ENCODE measurements around the gene TARBP2. TPM values are rescaled to one million over a fixed set of nuclear protein-coding genes. Genes with fewer than 3 reads are reported as not detected.

The TARBP2 gene
- total RNA-seq, 6 donors from 2014 or later = 25.4 to 74.4 (median 36.8) TPM

GRCh38 chr12:53513712-53514410, 12.8 kb downstream of the TARBP2 start:
- Histone ChIP-seq H3K4me3 (peak overlapping the region in 3 of 4 donors; percentile 12 to 39 (median 38)), H3K4me1 (peaks cover 2 to 32% (median 17%) of the 10 kb centered on the region in 4 donors), H3K27ac (peak overlapping the region; percentile 31 to 66 (median 62)), H3K36me3 (peaks cover 12 to 87% (median 57%) of the 10 kb centered on the region in 4 donors), H3K27me3 (no peaks in the 10 kb centered on the region), H3K9me3 (no peaks in the 10 kb centered on the region)
- peak in 1 of 2 donors; percentile 78 for DNase-seq
- ATAC-seq (ENCODE audit: low FRiP score in 2 of 2) = peak; percentile 40 to 80
- no peak for TF ChIP-seq EP300 (IDR thresholded peaks at IDR 0.05)
- TF ChIP-seq POLR2A (IDR thresholded peaks at IDR 0.05) = peak in 1 of 4 donors; percentile 61
- 54 to 68% methylated on average over 6 of the region's 6 CpGs for WGBS, 2 donors

GRCh38 chr12:53514628-53515290, 13.7 kb downstream of the TARBP2 start:
- Histone ChIP-seq H3K9me3 (no peaks in the 10 kb centered on the region), H3K27me3 (no peaks in the 10 kb centered on the region), H3K36me3 (peaks cover 12 to 96% (median 61%) of the 10 kb centered on the region in 4 donors), H3K4me1 (peaks cover 0 to 31% (median 16%) of the 10 kb centered on the region in 4 donors), H3K4me3 (peak overlapping the region in 3 of 4 donors; percentile 12 to 39 (median 38)), H3K27ac (peak overlapping the region; percentile 31 to 66 (median 62))
- TF ChIP-seq POLR2AphosphoS5 (IDR thresholded peaks at IDR 0.05) (no peak), CTCF (IDR thresholded peaks at IDR 0.05) (no peak), POLR2A (IDR thresholded peaks at IDR 0.05) (peak in 1 of 4 donors; percentile 5), EP300 (IDR thresholded peaks at IDR 0.05) (no peak)
- ATAC-seq (ENCODE audit: low FRiP score in 2 of 2) (peak in 1 of 2 donors; percentile 49), DNase-seq (no peak)
- WGBS, 2 donors = 55 to 64% methylated on average over 6 of the region's 6 CpGs

- H3K36me3 ChIP-seq = peaks cover 12 to 99% (median 63%) of the 10 kb centered on the region in 4 donors
- no peak for ATAC-seq (ENCODE audit: low FRiP score in 2 of 2)
- TF ChIP-seq POLR2A (IDR thresholded peaks at IDR 0.05) (no peak), EP300 (IDR thresholded peaks at IDR 0.05) (no peak), POLR2AphosphoS5 (IDR thresholded peaks at IDR 0.05) (no peak), CTCF (IDR thresholded peaks at IDR 0.05) (no peak)
- peak overlapping the region; percentile 34 to 59 (median 48) for H3K27ac ChIP-seq
- H3K9me3 ChIP-seq = no peaks in the 10 kb centered on the region
- 57 to 62% methylated on average over 2 of the region's 2 CpGs for WGBS, 2 donors
- DNase-seq = no peak
- peaks cover 0 to 31% (median 16%) of the 10 kb centered on the region in 4 donors for H3K4me1 ChIP-seq
- H3K4me3 ChIP-seq = peak overlapping the region in 3 of 4 donors; percentile 12 to 39 (median 38)
- H3K27me3 ChIP-seq = no peaks in the 10 kb centered on the region
Observed at GRCh38 chr12:53515291-53515680, 14.2 kb downstream of the TARBP2 start.

DNA sequence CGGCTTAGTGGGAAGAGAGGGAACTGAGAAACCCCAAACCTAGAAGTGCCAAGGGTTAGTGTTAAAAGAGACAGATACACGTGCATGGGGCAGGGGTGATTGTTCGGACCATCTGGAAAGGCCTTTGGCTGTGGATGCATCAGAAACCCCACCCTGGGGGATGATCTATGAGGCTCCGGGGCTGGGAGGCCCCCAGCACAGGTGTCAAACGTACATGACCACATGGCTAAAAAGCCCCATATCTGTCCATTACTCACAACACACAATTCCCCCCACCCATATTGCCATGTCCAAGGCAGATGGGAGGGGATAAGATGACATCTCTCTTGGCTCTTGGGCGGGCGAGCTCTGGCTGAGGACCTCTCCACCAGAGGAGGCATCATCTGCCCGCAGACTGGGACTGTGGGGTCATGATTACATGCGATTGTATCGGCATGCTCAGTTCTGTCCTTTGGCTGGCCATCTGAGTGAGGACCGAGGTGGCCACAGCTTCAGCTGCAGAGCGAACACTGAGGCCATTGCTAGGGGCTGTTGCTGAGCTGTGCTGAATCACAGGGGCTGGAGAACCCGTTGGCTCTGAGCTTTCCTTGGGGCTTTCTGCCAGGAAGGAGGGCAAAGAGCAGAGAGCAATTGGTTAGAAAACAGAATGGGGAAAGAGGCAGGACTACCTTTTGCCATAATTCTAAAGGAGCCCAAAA, 15.8 kb downstream of the TARBP2 start:
- no peak for DNase-seq
- no peak for TF ChIP-seq CTCF (IDR thresholded peaks at IDR 0.05)
- no peak for TF ChIP-seq POLR2AphosphoS5 (IDR thresholded peaks at IDR 0.05)
- no peak for TF ChIP-seq EP300 (IDR thresholded peaks at IDR 0.05)
- no peak for TF ChIP-seq POLR2A (IDR thresholded peaks at IDR 0.05)
- Histone ChIP-seq H3K4me3 (no peak overlapping the region), H3K36me3 (peaks cover 22 to 99% (median 66%) of the 10 kb centered on the region in 4 donors), H3K27ac (peak overlapping the region in 3 of 4 donors; percentile 25 to 59 (median 53)), H3K9me3 (no peaks in the 10 kb centered on the region), H3K4me1 (peaks cover 0 to 31% (median 16%) of the 10 kb centered on the region in 4 donors), H3K27me3 (no peaks in the 10 kb centered on the region)
- ATAC-seq (ENCODE audit: low FRiP score in 2 of 2) = no peak
- 82 to 88% methylated on average over 13 of the region's 13 CpGs for WGBS, 2 donors

DNA sequence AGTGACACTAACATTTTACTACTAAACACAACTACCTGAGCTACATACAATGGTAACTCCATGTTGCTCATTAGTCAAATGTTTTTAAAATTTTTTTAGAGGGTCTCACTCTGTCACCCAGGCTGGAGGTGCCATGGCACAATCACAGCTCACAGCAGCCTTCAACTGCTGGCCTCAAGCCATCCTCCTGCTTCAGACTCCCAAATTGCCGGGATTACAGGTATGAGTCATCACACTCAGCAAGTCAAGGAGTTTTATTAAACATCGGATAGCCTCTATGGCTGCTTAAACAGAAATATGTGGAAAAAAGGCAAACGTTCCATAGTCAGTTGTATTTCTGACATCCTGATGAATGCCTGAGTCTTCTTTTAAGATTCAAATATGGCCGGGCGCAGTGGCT, 17.3 kb downstream of the TARBP2 start:
- H3K36me3 ChIP-seq = peaks cover 37 to 99% (median 74%) of the 10 kb centered on the region in 4 donors
- ATAC-seq (ENCODE audit: low FRiP score in 2 of 2) (no peak), DNase-seq (peak in 1 of 2 donors; percentile 64)
- no peaks in the 10 kb centered on the region for H3K27me3 ChIP-seq
- 74 to 85% methylated on average over 5 of the region's 5 CpGs for whole genome bisulfite sequencing, 2 donors
- peaks cover 0 to 25% (median 9%) of the 10 kb centered on the region in 4 donors for H3K4me1 ChIP-seq
- no peaks in the 10 kb centered on the region for H3K9me3 ChIP-seq
- TF ChIP-seq EP300 (IDR thresholded peaks at IDR 0.05) (no peak), POLR2AphosphoS5 (IDR thresholded peaks at IDR 0.05) (no peak), CTCF (IDR thresholded peaks at IDR 0.05) (no peak)
- H3K27ac ChIP-seq = peak overlapping the region in 2 of 4 donors; percentile 1 to 10
- H3K4me3 ChIP-seq = no peak overlapping the region

Data from upper lobe of left lung (tissue), 6 donors.